Gastroesophageal sphincter (tissue), 3 donors: ENCODE results near the gene ASIC2.

Experiments used
- CTCF ChIP-seq, 4 experiments: fragments of 200-600 bp in 2 of 4; fragments of 450-650 bp in 2 of 4; sonication (generic) in 1 of 4; IDR thresholded peaks; one replicate each; pipeline ENCODE4 v1.5.1; 2017 to 2019; ENCODE audit warnings: antibody characterized with exemption in 4 of 4, mild to moderate bottlenecking in 2 of 4, moderate library complexity in 2 of 4
- POLR2AphosphoS5 ChIP-seq: sonication (generic); formaldehyde crosslinking; IDR thresholded peaks from one replicate; pipeline ENCODE4 v1.6.1; 2017; ENCODE audit warnings: antibody characterized with exemption

- TF ChIP-seq CTCF (IDR thresholded peaks at IDR 0.05) (no peak), POLR2AphosphoS5 (no peak)
These were observed 179.7 kb downstream of the ASIC2 start for GRCh38 chr17:33113276-33113990.
